Ishikawa (cell line): ENCODE measurements around the gene RREB1.

Experiments used
- EP300 ChIP-seq: IDR thresholded peaks from 2 replicates; pipeline ENCODE4 v1.6.1; 2012; ENCODE audit warnings: borderline replicate concordance
- MAX ChIP-seq: IDR thresholded peaks from 2 replicates; pipeline ENCODE4 v1.6.1; 2012
- RAD21 ChIP-seq: IDR thresholded peaks from 2 replicates; pipeline ENCODE4 v1.6.1; 2012; ENCODE audit warnings: low read depth
- REST ChIP-seq: IDR thresholded peaks from 2 replicates; pipeline ENCODE4 v1.6.1; 2012; ENCODE audit warnings: low read depth, mild to moderate bottlenecking

DNA sequence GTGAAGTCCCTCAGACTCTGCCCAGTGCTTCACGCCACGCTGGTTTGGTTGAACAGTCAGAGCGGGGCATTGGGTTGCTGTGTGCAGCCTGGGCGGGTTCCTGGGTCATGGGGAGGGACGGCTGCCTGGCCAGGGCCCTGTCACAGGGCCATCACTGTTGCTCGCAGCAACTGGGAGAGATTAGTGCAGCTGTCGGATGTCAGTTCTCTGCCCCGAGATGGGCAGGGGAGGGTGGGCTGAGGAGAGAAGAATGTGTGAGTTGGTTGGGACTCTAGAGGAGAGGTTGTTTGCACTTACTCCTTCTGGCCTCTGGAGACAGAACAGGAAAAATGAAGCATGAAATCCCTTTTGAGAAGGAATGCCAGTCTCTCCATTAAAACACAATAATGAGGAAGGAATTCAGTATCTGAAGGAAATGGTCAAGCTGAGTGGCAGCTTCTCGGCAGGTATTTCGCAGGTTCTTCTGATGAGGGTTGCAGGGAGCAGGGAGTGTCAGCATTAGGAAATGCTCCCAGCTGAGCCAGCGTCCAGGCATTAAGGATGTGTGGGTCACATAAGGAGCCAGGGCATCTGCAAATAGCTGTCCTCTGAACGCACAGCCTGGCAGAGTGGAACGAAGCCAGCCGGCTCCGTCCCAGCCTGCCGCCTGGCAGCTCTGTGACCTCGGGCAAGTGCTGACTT lies 109.3 kb downstream of the RREB1 start:
- peak; percentile 78 for TF ChIP-seq EP300
- peak; percentile 1; the same call in 1 of the 2 replicates for TF ChIP-seq RAD21
- no peak for TF ChIP-seq MAX
- no peak for TF ChIP-seq REST
